T-helper 22 cell (primary cell): ENCODE measurements around the gene MAPKAPK2.

Experiments
- DNase-seq: peaks from one replicate; pipeline ENCODE4 v3.0.0-alpha.2; 2020; ENCODE audit warnings: low read depth

Gene MAPKAPK2

GRCh38 chr1:206684003-206684402, 702 bp upstream of the MAPKAPK2 start:
- no peak for DNase-seq

GRCh38 chr1:206685334-206685768, 646 bp downstream of the MAPKAPK2 start:
- peak; percentile 16 for DNase-seq

GRCh38 chr1:206685769-206686477, 1.2 kb downstream of the MAPKAPK2 start:
- peak; percentile 64 for DNase-seq

- no peak for DNase-seq
Observed at GRCh38 chr1:206686478-206687249, 2.0 kb downstream of the MAPKAPK2 start.

- no peak for DNase-seq
Observed at GRCh38 chr1:206687251-206687914, 2.7 kb downstream of the MAPKAPK2 start.

GRCh38 chr1:206687915-206688442, 3.3 kb downstream of the MAPKAPK2 start:
- DNase-seq: no peak

- DNase-seq: no peak
Observed at GRCh38 chr1:206690516-206690915, 5.8 kb downstream of the MAPKAPK2 start.

- no peak for DNase-seq
Observed at GRCh38 chr1:206691604-206692003, 6.9 kb downstream of the MAPKAPK2 start.

GRCh38 chr1:206693029-206693428, 8.3 kb downstream of the MAPKAPK2 start:
- DNase-seq: no peak

GRCh38 chr1:206693592-206693991, 8.9 kb downstream of the MAPKAPK2 start:
- DNase-seq: no peak

- DNase-seq: no peak
Observed at GRCh38 chr1:206694171-206695124, 9.7 kb downstream of the MAPKAPK2 start.

- DNase-seq: no peak
Observed at GRCh38 chr1:206695733-206696132, 11.0 kb downstream of the MAPKAPK2 start.

GRCh38 chr1:206696812-206697585, 12.3 kb downstream of the MAPKAPK2 start:
- no peak for DNase-seq

- no peak for DNase-seq
Observed at GRCh38 chr1:206698011-206698410, 13.3 kb downstream of the MAPKAPK2 start.

GRCh38 chr1:206699000-206699586, 14.4 kb downstream of the MAPKAPK2 start:
- DNase-seq: no peak

- DNase-seq: no peak
Observed at GRCh38 chr1:206699626-206700025, 14.9 kb downstream of the MAPKAPK2 start.

- no peak for DNase-seq
Observed at GRCh38 chr1:206700445-206701036, 15.8 kb downstream of the MAPKAPK2 start.

- DNase-seq: no peak
Observed at GRCh38 chr1:206702260-206702659, 17.6 kb downstream of the MAPKAPK2 start.

GRCh38 chr1:206702803-206703202, 18.1 kb downstream of the MAPKAPK2 start:
- DNase-seq: no peak

GRCh38 chr1:206703661-206704060, 19.0 kb downstream of the MAPKAPK2 start:
- DNase-seq: peak; percentile 68
